Endothelial cell of umbilical vein (primary cell): ENCODE measurements around the gene SHC1. TPM values are rescaled to one million over a fixed set of nuclear protein-coding genes. Genes with fewer than 3 reads are reported as not detected.

Source experiments
- BruUV-seq: library from RNA; stranded (reverse); fragments of 400-500 nt; replicated peaks from 2 replicates; lab custom pipeline; 2021; lab: Mats Ljungman, UMichigan
- CTCF ChIA-PET: fragments of 300-600, 350-600 bp; sonication (Branson Sonifier 250); formaldehyde crosslinking; loops from one replicate; lab custom pipeline; 2021; ENCODE audit warnings: antibody characterized with exemption, inconsistent platforms; lab: Charles Lee
- POLR2A ChIA-PET: fragments of 300-600, 350-600 bp; sonication (Branson Sonifier 250); formaldehyde crosslinking; loops from one replicate; lab custom pipeline; 2021; ENCODE audit warnings: antibody characterized with exemption, inconsistent platforms; lab: Charles Lee
- DNase-seq: peaks from one replicate; pipeline ENCODE4 v3.0.0-alpha.2; 2011; ENCODE audit warnings: low read depth, low spot score
- FAIRE-seq: peaks from 2 replicates; lab custom pipeline; 2011; peaks lifted over from hg19 to GRCh38; lab: Jason Lieb, UNC
- H2AFZ ChIP-seq: 2 replicates; pipeline ENCODE4 v1.6.0; 2012; ENCODE audit warnings: low read depth, low read length, control low read depth, inconsistent platforms
- H3K27ac ChIP-seq: 2 replicates; pipeline ENCODE4 v1.5.1; 2011; ENCODE audit warnings: low read depth, mild to moderate bottlenecking, control low read depth, low read length, moderate library complexity; ENCODE audit not compliant: insufficient read depth
- H3K27me3 ChIP-seq, 2 experiments: 2 replicates each; pipeline versions ENCODE4 v1.6.0 to v1.6.1; 2011; ENCODE audit warnings: low read length in 2 of 2, mixed read lengths in 1 of 2; ENCODE audit not compliant: control insufficient read depth in 2 of 2, insufficient read depth in 2 of 2
- H3K36me3 ChIP-seq, 2 experiments: 2 replicates in 1 of 2; 3 replicates in 1 of 2; pipeline ENCODE4 v1.5.1; 2011; ENCODE audit warnings: low read length in 2 of 2, mild to moderate bottlenecking in 1 of 2, moderate library complexity in 1 of 2; ENCODE audit not compliant: control insufficient read depth in 2 of 2, insufficient read depth in 2 of 2; ENCODE audit errors: extremely low read depth in 1 of 2
- H3K4me1 ChIP-seq: 3 replicates; pipeline ENCODE4 v1.5.1; 2011; ENCODE audit warnings: mild to moderate bottlenecking, low read length; ENCODE audit not compliant: control insufficient read depth, insufficient read depth; ENCODE audit errors: extremely low read depth
- H3K4me2 ChIP-seq: 2 replicates; pipeline ENCODE4 v1.6.1; 2011; ENCODE audit warnings: low read length, control low read depth, mixed read lengths; ENCODE audit not compliant: insufficient read depth
- H3K4me3 ChIP-seq, 3 experiments: fragments of 200-600 bp in 1 of 3; sonication (generic), shearing (Covaris generic) in 1 of 3; replicated peaks in 1 of 3; 2 replicates each; pipeline ENCODE4 v1.5.1; 2011 to 2016; ENCODE audit warnings: control low read depth in 3 of 3, low read length in 3 of 3, mild to moderate bottlenecking in 2 of 3, inconsistent platforms in 1 of 3, low read depth in 1 of 3, moderate library complexity in 1 of 3; ENCODE audit not compliant: insufficient read depth in 1 of 3
- H3K79me2 ChIP-seq: 2 replicates; pipeline ENCODE4 v1.6.0; 2012; ENCODE audit warnings: low read length, inconsistent platforms; ENCODE audit not compliant: control insufficient read depth, insufficient read depth
- H3K9ac ChIP-seq: replicated peaks from 2 replicates; pipeline ENCODE3; 2011; ENCODE audit warnings: low read length, control low read depth; ENCODE audit not compliant: insufficient read depth; ENCODE audit errors: extremely low read depth
- H3K9me1 ChIP-seq: replicated peaks from 3 replicates; pipeline ENCODE4 v1.6.0; 2011; ENCODE audit warnings: mild to moderate bottlenecking, low read length; ENCODE audit not compliant: control insufficient read depth, insufficient read depth; ENCODE audit errors: extremely low read depth
- H3K9me3 ChIP-seq: replicated peaks from 2 replicates; pipeline ENCODE4 v1.5.1; 2012; ENCODE audit warnings: low read length, inconsistent platforms; ENCODE audit not compliant: control insufficient read depth, insufficient read depth
- H4K20me1 ChIP-seq: replicated peaks from 2 replicates; pipeline ENCODE3; 2011; ENCODE audit warnings: mild to moderate bottlenecking, low read length; ENCODE audit not compliant: control insufficient read depth, insufficient read depth; ENCODE audit errors: extremely low read depth
- CTCF ChIP-seq, 2 donors: IDR thresholded peaks; 1 replicate in 1 of 2; 2 replicates in 1 of 2; pipeline ENCODE4 v1.5.1; 2011; ENCODE audit warnings: low read length in 2 of 2, mild to moderate bottlenecking in 2 of 2, moderate library complexity in 2 of 2, control low read depth in 1 of 2, inconsistent platforms in 1 of 2, low read depth in 1 of 2; ENCODE audit not compliant: insufficient read depth in 1 of 2; ENCODE audit errors: extremely low read depth in 1 of 2
- EZH2 ChIP-seq: IDR thresholded peaks from 2 replicates; pipeline ENCODE4 v1.6.1; 2012; ENCODE audit warnings: borderline replicate concordance, low read depth, mild to moderate bottlenecking, moderate library complexity, low read length, inconsistent platforms; ENCODE audit not compliant: severe bottlenecking
- FOS ChIP-seq: IDR thresholded peaks from 2 replicates; pipeline ENCODE4 v1.6.1; 2011; ENCODE audit warnings: mild to moderate bottlenecking, low read length, moderate library complexity, borderline replicate concordance; ENCODE audit not compliant: insufficient read depth
- GATA2 ChIP-seq: IDR thresholded peaks from 2 replicates; pipeline ENCODE4 v1.7.0; 2011; ENCODE audit warnings: low read depth, mild to moderate bottlenecking, moderate library complexity, mixed read lengths, low read length; ENCODE audit not compliant: insufficient read length, insufficient read depth
- JUN ChIP-seq: IDR thresholded peaks from 2 replicates; pipeline ENCODE4 v1.6.1; 2011; ENCODE audit warnings: borderline replicate concordance, low read depth; ENCODE audit not compliant: insufficient read length, insufficient read depth
- MAX ChIP-seq: IDR thresholded peaks from 2 replicates; pipeline ENCODE4 v1.6.1; 2011; ENCODE audit not compliant: insufficient read depth, insufficient read length
- MYC ChIP-seq: IDR thresholded peaks from one replicate; pipeline ENCODE4 v1.6.1; 2011; ENCODE audit warnings: mild to moderate bottlenecking, low read depth, low read length
- POLR2A ChIP-seq: IDR thresholded peaks from 2 replicates; pipeline ENCODE4 v1.6.1; 2012; ENCODE audit warnings: low read depth, mild to moderate bottlenecking, control low read depth, low read length
- POLR2AphosphoS5 ChIP-seq: IDR thresholded peaks from 2 replicates; pipeline ENCODE4 v1.6.1; 2012; ENCODE audit warnings: low read depth, mild to moderate bottlenecking, control low read depth, low read length, moderate library complexity; ENCODE audit not compliant: insufficient read depth
- dilution Hi-C: fragments of 300-500 bp; cut with MboI; formaldehyde crosslinking; loops from one replicate; pipeline ENCODE4 v1.15.0; 2019; ENCODE audit warnings: low sequenced_read_pairs; ENCODE audit not compliant: extremely low pct_ligation_motif_present
- intact Hi-C: fragments of 100-400 bp; cut with micrococcal nuclease; formaldehyde crosslinking; loops from one replicate; pipeline ENCODE4 v1.10.0; 2022
- polyA plus RNA-seq, 4 experiments: library from polyadenylated mRNA; depleted of rRNA in 3 of 4; stranded (reverse) in 3 of 4; unstranded in 1 of 4; fragments of >200 nt; gene quantifications; 2 replicates each; pipeline versions ENCODE4 v1.2.1 to v1.2.3, GENCODE V29; 2011 to 2012; ENCODE audit warnings: missing spikeins in 1 of 4
- total RNA-seq: library from RNA; stranded (reverse); gene quantifications from 2 replicates; pipeline ENCODE4 v1.2.3, GENCODE V29; 2021

The SHC1 gene
- total and polyA plus RNA-seq, 2 donors (not counting 3 experiments of a cell fraction or from before 2014, with no cell fraction given), result 316 to 324 TPM

- H3K4me3 ChIP-seq, result peak overlapping the region; percentile 19 to 76 (median 57)
- H3K9me3 ChIP-seq, result no peaks in the 10 kb centered on the region
- H3K9me1 ChIP-seq, result no peaks in the 10 kb centered on the region
- no peak for TF ChIP-seq POLR2A
- no peak for TF ChIP-seq MYC
- TF ChIP-seq EZH2, result no peak
- TF ChIP-seq FOS, result no peak
- TF ChIP-seq GATA2, result no peak
- TF ChIP-seq POLR2AphosphoS5, result no peak
- TF ChIP-seq MAX, result no peak
- no peak for TF ChIP-seq JUN
- TF ChIP-seq CTCF (IDR thresholded peaks at IDR 0.05; ENCODE audit: extremely low read depth in 1 of 2, insufficient read depth in 1 of 2, low read depth in 1 of 2, low read length in 2 of 2), result no peak
- no peaks in the 10 kb centered on the region for H4K20me1 ChIP-seq
- H3K36me3 ChIP-seq, result peaks cover 0 to 18% of the 10 kb centered on the region in 2 experiments
- H3K27ac ChIP-seq, result peak overlapping the region; percentile 69
- dilution Hi-C loops, result no loop called here
- peak overlapping the region; percentile 83 for H3K4me2 ChIP-seq
- FAIRE-seq (peak; percentile 43), DNase-seq (peak; percentile 73)
- H2AFZ ChIP-seq, result no peak overlapping the region
- ChIA-PET POLR2A (interaction anchor here (0.5 to 1.4 kb wide), 4 partner anchors 10 to 21 kb away, joined by 3 to 5 read pairs (median 4); partner anchors contain the start of gene PMVK), CTCF (interaction anchor here (0.8 to 2.6 kb wide), 21 partner anchors 15 to 396 kb away, joined by 3 to 37 read pairs (median 6); partner anchors contain the start of genes ADAM15, FLAD1, LENEP and PMVK)
- intact Hi-C loops, result loop anchor here (1.0 to 2.0 kb wide), 3 partner anchors 18 to 62 kb away; partner anchors contain the start of gene PMVK
- H3K4me1 ChIP-seq, result peaks cover 19% of the 10 kb centered on the region
- H3K79me2 ChIP-seq, result no peaks in the 10 kb centered on the region
- BruUV-seq, result no TSS peak
- H3K27me3 ChIP-seq, result no peaks in the 10 kb centered on the region
- H3K9ac ChIP-seq, result peak overlapping the region; percentile 92
Measured at GRCh38 chr1:154955039-154955717, 15.4 kb downstream of the SHC1 start.
